H1 (cell line): ENCODE data around the gene KRT4. TPM values are rescaled to one million over a fixed set of nuclear protein-coding genes. Genes with fewer than 3 reads are reported as not detected.

ENCODE experiments used
- CTBP2 ChIP-seq: IDR thresholded peaks from 2 replicates; pipeline ENCODE4 v1.7.0; 2011; ENCODE audit warnings: borderline replicate concordance, mild to moderate bottlenecking, moderate library complexity, mixed read lengths, low read length; ENCODE audit not compliant: insufficient read depth, insufficient read length
- GABPA ChIP-seq: IDR thresholded peaks from 2 replicates; pipeline ENCODE4 v1.6.1; 2011; ENCODE audit warnings: mild to moderate bottlenecking, low read length, moderate library complexity, borderline replicate concordance; ENCODE audit not compliant: insufficient read depth
- SAP30 ChIP-seq: fragments of 300-600 bp; sonication (generic); IDR thresholded peaks from 2 replicates; pipeline ENCODE4 v1.7.1; 2012; ENCODE audit warnings: low read length, moderate library complexity, mild to moderate bottlenecking, inconsistent platforms; ENCODE audit not compliant: insufficient read depth, insufficient replicate concordance
- SIN3A ChIP-seq, 2 experiments: IDR thresholded peaks in 1 of 2; conservative IDR thresholded peaks in 1 of 2; 2 replicates each; pipeline ENCODE4 v1.6.1; 2011 to 2012; ENCODE audit warnings: low read length in 2 of 2, improper control_type of control experiment in 1 of 2, low read depth in 1 of 2, mild to moderate bottlenecking in 1 of 2
- polyA plus RNA-seq, 7 experiments: library from polyadenylated mRNA; depleted of rRNA in 3 of 7; stranded (reverse) in 5 of 7; unstranded in 2 of 7; fragments of >200 nt in 5 of 7; fragments of 200-250 nt in 2 of 7; gene quantifications; 1 replicate in 5 of 7; 2 replicates in 1 of 7; 4 replicates in 1 of 7; pipeline versions ENCODE4 v1.2.1 to v1.2.3, GENCODE V29; 2011 to 2013; ENCODE audit warnings: missing spikeins in 2 of 7, mixed read lengths in 2 of 7
- total RNA-seq: library from RNA; stranded (reverse); fragmentation: NEBNext Ultra II Directional; extraction: Animal tissue kit (Norgen Biotek cat#: 25700); gene quantifications from 2 replicates; pipeline ENCODE4 v1.2.1, GENCODE V29; 2021
- TF ChIP-seq, protein P1 (sequence below): fragments of 300-600 bp; sonication (generic); IDR thresholded peaks from 2 replicates; pipeline ENCODE4 v1.7.1; 2012; ENCODE audit warnings: low read length, moderate library complexity, mild to moderate bottlenecking, inconsistent platforms; ENCODE audit not compliant: insufficient replicate concordance

Gene KRT4
- total and polyA plus RNA-seq, 2 of the 8 experiments (the other 6 are each of a cell fraction or from before 2014, with no cell fraction given) = not detected

- TF ChIP-seq, protein P1, sequence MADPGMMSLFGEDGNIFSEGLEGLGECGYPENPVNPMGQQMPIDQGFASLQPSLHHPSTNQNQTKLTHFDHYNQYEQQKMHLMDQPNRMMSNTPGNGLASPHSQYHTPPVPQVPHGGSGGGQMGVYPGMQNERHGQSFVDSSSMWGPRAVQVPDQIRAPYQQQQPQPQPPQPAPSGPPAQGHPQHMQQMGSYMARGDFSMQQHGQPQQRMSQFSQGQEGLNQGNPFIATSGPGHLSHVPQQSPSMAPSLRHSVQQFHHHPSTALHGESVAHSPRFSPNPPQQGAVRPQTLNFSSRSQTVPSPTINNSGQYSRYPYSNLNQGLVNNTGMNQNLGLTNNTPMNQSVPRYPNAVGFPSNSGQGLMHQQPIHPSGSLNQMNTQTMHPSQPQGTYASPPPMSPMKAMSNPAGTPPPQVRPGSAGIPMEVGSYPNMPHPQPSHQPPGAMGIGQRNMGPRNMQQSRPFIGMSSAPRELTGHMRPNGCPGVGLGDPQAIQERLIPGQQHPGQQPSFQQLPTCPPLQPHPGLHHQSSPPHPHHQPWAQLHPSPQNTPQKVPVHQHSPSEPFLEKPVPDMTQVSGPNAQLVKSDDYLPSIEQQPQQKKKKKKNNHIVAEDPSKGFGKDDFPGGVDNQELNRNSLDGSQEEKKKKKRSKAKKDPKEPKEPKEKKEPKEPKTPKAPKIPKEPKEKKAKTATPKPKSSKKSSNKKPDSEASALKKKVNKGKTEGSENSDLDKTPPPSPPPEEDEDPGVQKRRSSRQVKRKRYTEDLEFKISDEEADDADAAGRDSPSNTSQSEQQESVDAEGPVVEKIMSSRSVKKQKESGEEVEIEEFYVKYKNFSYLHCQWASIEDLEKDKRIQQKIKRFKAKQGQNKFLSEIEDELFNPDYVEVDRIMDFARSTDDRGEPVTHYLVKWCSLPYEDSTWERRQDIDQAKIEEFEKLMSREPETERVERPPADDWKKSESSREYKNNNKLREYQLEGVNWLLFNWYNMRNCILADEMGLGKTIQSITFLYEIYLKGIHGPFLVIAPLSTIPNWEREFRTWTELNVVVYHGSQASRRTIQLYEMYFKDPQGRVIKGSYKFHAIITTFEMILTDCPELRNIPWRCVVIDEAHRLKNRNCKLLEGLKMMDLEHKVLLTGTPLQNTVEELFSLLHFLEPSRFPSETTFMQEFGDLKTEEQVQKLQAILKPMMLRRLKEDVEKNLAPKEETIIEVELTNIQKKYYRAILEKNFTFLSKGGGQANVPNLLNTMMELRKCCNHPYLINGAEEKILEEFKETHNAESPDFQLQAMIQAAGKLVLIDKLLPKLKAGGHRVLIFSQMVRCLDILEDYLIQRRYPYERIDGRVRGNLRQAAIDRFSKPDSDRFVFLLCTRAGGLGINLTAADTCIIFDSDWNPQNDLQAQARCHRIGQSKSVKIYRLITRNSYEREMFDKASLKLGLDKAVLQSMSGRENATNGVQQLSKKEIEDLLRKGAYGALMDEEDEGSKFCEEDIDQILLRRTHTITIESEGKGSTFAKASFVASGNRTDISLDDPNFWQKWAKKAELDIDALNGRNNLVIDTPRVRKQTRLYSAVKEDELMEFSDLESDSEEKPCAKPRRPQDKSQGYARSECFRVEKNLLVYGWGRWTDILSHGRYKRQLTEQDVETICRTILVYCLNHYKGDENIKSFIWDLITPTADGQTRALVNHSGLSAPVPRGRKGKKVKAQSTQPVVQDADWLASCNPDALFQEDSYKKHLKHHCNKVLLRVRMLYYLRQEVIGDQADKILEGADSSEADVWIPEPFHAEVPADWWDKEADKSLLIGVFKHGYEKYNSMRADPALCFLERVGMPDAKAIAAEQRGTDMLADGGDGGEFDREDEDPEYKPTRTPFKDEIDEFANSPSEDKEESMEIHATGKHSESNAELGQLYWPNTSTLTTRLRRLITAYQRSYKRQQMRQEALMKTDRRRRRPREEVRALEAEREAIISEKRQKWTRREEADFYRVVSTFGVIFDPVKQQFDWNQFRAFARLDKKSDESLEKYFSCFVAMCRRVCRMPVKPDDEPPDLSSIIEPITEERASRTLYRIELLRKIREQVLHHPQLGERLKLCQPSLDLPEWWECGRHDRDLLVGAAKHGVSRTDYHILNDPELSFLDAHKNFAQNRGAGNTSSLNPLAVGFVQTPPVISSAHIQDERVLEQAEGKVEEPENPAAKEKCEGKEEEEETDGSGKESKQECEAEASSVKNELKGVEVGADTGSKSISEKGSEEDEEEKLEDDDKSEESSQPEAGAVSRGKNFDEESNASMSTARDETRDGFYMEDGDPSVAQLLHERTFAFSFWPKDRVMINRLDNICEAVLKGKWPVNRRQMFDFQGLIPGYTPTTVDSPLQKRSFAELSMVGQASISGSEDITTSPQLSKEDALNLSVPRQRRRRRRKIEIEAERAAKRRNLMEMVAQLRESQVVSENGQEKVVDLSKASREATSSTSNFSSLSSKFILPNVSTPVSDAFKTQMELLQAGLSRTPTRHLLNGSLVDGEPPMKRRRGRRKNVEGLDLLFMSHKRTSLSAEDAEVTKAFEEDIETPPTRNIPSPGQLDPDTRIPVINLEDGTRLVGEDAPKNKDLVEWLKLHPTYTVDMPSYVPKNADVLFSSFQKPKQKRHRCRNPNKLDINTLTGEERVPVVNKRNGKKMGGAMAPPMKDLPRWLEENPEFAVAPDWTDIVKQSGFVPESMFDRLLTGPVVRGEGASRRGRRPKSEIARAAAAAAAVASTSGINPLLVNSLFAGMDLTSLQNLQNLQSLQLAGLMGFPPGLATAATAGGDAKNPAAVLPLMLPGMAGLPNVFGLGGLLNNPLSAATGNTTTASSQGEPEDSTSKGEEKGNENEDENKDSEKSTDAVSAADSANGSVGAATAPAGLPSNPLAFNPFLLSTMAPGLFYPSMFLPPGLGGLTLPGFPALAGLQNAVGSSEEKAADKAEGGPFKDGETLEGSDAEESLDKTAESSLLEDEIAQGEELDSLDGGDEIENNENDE = no peak
- TF ChIP-seq CTBP2 (no peak), GABPA (no peak), SAP30 (no peak), SIN3A (conservative IDR thresholded peaks at IDR 0.05 in 1 of 2, IDR thresholded peaks at IDR 0.05 in 1 of 2; ENCODE audit: low read depth in 1 of 2, low read length in 2 of 2) (no peak)
- TF ChIP-seq, all 59 proteins: peak for 0
Observed at GRCh38 chr12:52831251-52831650, 17.3 kb upstream of the KRT4 start (continued).
